ENCODE measurements around the gene ENOSF1.
"Not testable (repeated sequence)": the region's sequence is repeated elsewhere in the genome, so short reads cannot be mapped to it uniquely, and the experiment has no call there.

Gene ENOSF1

GRCh38 chr18:712401-713134 is at the start of gene ENOSF1:
Gene ENOSF1 (minus strand): TSS chr18:712630. CDS start chr18:712587, 43 bp downstream.
- DNase-seq (ENCODE audit: low read depth in 2 of 2, low spot score in 1 of 2) = peak; percentile 50 to 55

- DNase-seq (ENCODE audit: low read depth in 2 of 2, low spot score in 1 of 2) = not testable (repeated sequence)
Observed at GRCh38 chr18:759864-760263, 47.4 kb upstream of the ENOSF1 start.

- no peak for DNase-seq (ENCODE audit: low read depth in 2 of 2, low spot score in 1 of 2)
Observed at GRCh38 chr18:755506-755905, 43.1 kb upstream of the ENOSF1 start.

- DNase-seq (ENCODE audit: low read depth in 2 of 2, low spot score in 1 of 2) = no peak
Observed at GRCh38 chr18:754656-755055, 42.2 kb upstream of the ENOSF1 start.

- no peak for DNase-seq (ENCODE audit: low read depth in 2 of 2, low spot score in 1 of 2)
Observed at GRCh38 chr18:750456-750855, 38.0 kb upstream of the ENOSF1 start.

- no peak for DNase-seq (ENCODE audit: low read depth in 2 of 2, low spot score in 1 of 2)
Observed at GRCh38 chr18:744832-745597, 32.6 kb upstream of the ENOSF1 start.

- no peak for DNase-seq (ENCODE audit: low read depth in 2 of 2, low spot score in 1 of 2)
Observed at GRCh38 chr18:741931-742512, 29.6 kb upstream of the ENOSF1 start.

- no peak for DNase-seq (ENCODE audit: low read depth in 2 of 2, low spot score in 1 of 2)
Observed at GRCh38 chr18:732371-732770, 19.9 kb upstream of the ENOSF1 start.

GRCh38 chr18:731185-731584 is 18.8 kb upstream of the ENOSF1 start:
- no peak for DNase-seq (ENCODE audit: low read depth in 2 of 2, low spot score in 1 of 2)

- DNase-seq (ENCODE audit: low read depth in 2 of 2, low spot score in 1 of 2) = no peak
Observed at GRCh38 chr18:730692-731091, 18.3 kb upstream of the ENOSF1 start.

- DNase-seq (ENCODE audit: low read depth in 2 of 2, low spot score in 1 of 2) = not testable (repeated sequence)
Observed at GRCh38 chr18:730120-730519, 17.7 kb upstream of the ENOSF1 start.

GRCh38 chr18:725646-726045 is 13.2 kb upstream of the ENOSF1 start:
- no peak for DNase-seq (ENCODE audit: low read depth in 2 of 2, low spot score in 1 of 2)

GRCh38 chr18:723541-724080 is 11.2 kb upstream of the ENOSF1 start:
- no peak for DNase-seq (ENCODE audit: low read depth in 2 of 2, low spot score in 1 of 2)

GRCh38 chr18:717003-717402 is 4.6 kb upstream of the ENOSF1 start:
- DNase-seq (ENCODE audit: low read depth in 2 of 2, low spot score in 1 of 2) = no peak

GRCh38 chr18:715626-716025 is 3.2 kb upstream of the ENOSF1 start:
- DNase-seq (ENCODE audit: low read depth in 2 of 2, low spot score in 1 of 2) = no peak

- DNase-seq (ENCODE audit: low read depth in 2 of 2, low spot score in 1 of 2) = no peak
Observed at GRCh38 chr18:713135-713490, 683 bp upstream of the ENOSF1 start.

GRCh38 chr18:711657-712400 is 601 bp downstream of the ENOSF1 start:
- DNase-seq (ENCODE audit: low read depth in 2 of 2, low spot score in 1 of 2) = peak; percentile 41 to 44

GRCh38 chr18:711310-711656 is 1.1 kb downstream of the ENOSF1 start:
- no peak for DNase-seq (ENCODE audit: low read depth in 2 of 2, low spot score in 1 of 2)

GRCh38 chr18:710418-711300 is 1.8 kb downstream of the ENOSF1 start:
- no peak for DNase-seq (ENCODE audit: low read depth in 2 of 2, low spot score in 1 of 2)

- no peak for DNase-seq (ENCODE audit: low read depth in 2 of 2, low spot score in 1 of 2)
Observed at GRCh38 chr18:709771-710170, 2.7 kb downstream of the ENOSF1 start.
